Pancreas (tissue), 10 donors: Measurements from ENCODE around the gene SUPT3H. TPM values are rescaled to one million over a fixed set of nuclear protein-coding genes. Genes with fewer than 3 reads are reported as not detected.

ENCODE experiments used
- ATAC-seq, 4 donors: fragments of 200-7000 bp; cut with Tn5 transposase; one replicate each; pipeline versions ENCODE4 v1.8.0 to v1.9.1; 2020; ENCODE audit warnings: mild to moderate bottlenecking in 4 of 4, moderate library complexity in 4 of 4
- DNase-seq, 6 donors: peaks; one replicate each; pipeline ENCODE4 v3.0.0-alpha.2; 2020
- FAIRE-seq: peaks from 2 replicates; lab custom pipeline; 2012; peaks lifted over from hg19 to GRCh38; lab: Jason Lieb, UNC
- H3K27ac ChIP-seq, 4 donors: fragments of 200-600 bp; sonication (generic); 1 replicate in 3 of 4; 2 replicates in 1 of 4; pipeline versions ENCODE4 v1.5.0 to v1.8.0; 2020
- H3K27me3 ChIP-seq, 4 donors: fragments of 200-600 bp; one replicate each; pipeline ENCODE4 v1.8.0; 2021
- H3K36me3 ChIP-seq, 3 donors: fragments of 200-600 bp; sonication (generic) in 1 of 3; one replicate each; pipeline versions ENCODE4 v1.5.0 to v1.8.0; 2020 to 2021
- H3K4me1 ChIP-seq, 3 donors: fragments of 200-600 bp; one replicate each; pipeline ENCODE4 v1.8.0; 2021
- H3K4me3 ChIP-seq, 4 donors: fragments of 200-600 bp; sonication (generic) in 2 of 4; one replicate each; pipeline versions ENCODE4 v1.5.0 to v1.8.0; 2020 to 2021
- H3K9me3 ChIP-seq, 4 donors: fragments of 200-600 bp; one replicate each; pipeline ENCODE4 v1.8.0; 2021
- WGBS, 2 donors: extraction: QIAGEN DNeasy Blood & Tissue Kit; methylation state at CpG; one replicate each; pipeline ENCODE4 v1.1.7; 2013; 5-methylcytosine and 5-hydroxymethylcytosine counted together
- intact Hi-C, 3 donors: fragments of 100-400 bp; cut with DNase I; formaldehyde crosslinking; loops; one replicate each; pipeline versions ENCODE4 v1.11.1 to v1.14.2; 2022
- polyA plus RNA-seq, 2 donors: library from polyadenylated mRNA; stranded (reverse); fragments of 200-250 nt; gene quantifications; one replicate each; pipeline ENCODE4 v1.2.3, GENCODE V29; 2013
- total RNA-seq, 6 donors: library from RNA; stranded (reverse); fragmentation: NEBNext Ultra II Directional in 4 of 6; extraction: Animal tissue kit (Norgen Biotek cat#: 25700) in 4 of 6; gene quantifications; one replicate each; pipeline versions ENCODE4 v1.2.1 to v1.2.4, GENCODE V29; 2021 to 2023
- TF ChIP-seq, protein P1 (sequence below), 4 donors: fragments of 200-600 bp; sonication (generic) in 3 of 4; IDR thresholded peaks; one replicate each; pipeline versions ENCODE4 v1.5.0 to v1.8.0; 2021; ENCODE audit warnings: antibody characterized with exemption in 4 of 4
- donor health status: healthy with polysubstance abuse.
- donor health status: DM: no; HTN: no; CAD: no; lungs with moderate emphysema.
- donor health status: DM: no; HTN: no; CAD: no.
- donor health status: control.
- donor health status: control.
- donor health status: Bipolar disorder and iron deficiency.
- donor health status: DM: yes; HTN: yes; CAD: no.
- donor health status: DM: no; HTN: no; CAD: no.
- donor health status: DM: no; HTN: no; CAD: no.
- donor health status: DM: yes; HTN: yes; CAD: no.

Gene SUPT3H
- total and polyA plus RNA-seq, 8 donors = 3.6 to 8.0 (median 5.3) TPM

GRCh38 chr6:45024610-45025009, 353.1 kb downstream of the SUPT3H start:
- Histone ChIP-seq H3K4me1 (no peaks in the 10 kb centered on the region), H3K27me3 (no peaks in the 10 kb centered on the region), H3K36me3 (no peaks in the 10 kb centered on the region), H3K9me3 (no peaks in the 10 kb centered on the region), H3K4me3 (no peak overlapping the region), H3K27ac (no peak overlapping the region)
- 96 to 97% methylated on average over 3 of the region's 3 CpGs for WGBS, 2 donors
- intact Hi-C loops = no loop called here
- TF ChIP-seq, protein P1, sequence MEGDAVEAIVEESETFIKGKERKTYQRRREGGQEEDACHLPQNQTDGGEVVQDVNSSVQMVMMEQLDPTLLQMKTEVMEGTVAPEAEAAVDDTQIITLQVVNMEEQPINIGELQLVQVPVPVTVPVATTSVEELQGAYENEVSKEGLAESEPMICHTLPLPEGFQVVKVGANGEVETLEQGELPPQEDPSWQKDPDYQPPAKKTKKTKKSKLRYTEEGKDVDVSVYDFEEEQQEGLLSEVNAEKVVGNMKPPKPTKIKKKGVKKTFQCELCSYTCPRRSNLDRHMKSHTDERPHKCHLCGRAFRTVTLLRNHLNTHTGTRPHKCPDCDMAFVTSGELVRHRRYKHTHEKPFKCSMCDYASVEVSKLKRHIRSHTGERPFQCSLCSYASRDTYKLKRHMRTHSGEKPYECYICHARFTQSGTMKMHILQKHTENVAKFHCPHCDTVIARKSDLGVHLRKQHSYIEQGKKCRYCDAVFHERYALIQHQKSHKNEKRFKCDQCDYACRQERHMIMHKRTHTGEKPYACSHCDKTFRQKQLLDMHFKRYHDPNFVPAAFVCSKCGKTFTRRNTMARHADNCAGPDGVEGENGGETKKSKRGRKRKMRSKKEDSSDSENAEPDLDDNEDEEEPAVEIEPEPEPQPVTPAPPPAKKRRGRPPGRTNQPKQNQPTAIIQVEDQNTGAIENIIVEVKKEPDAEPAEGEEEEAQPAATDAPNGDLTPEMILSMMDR (IDR thresholded peaks at IDR 0.05) = no peak
- ATAC-seq = no peak
- DNase-seq = no peak
- no peak for FAIRE-seq

DNA sequence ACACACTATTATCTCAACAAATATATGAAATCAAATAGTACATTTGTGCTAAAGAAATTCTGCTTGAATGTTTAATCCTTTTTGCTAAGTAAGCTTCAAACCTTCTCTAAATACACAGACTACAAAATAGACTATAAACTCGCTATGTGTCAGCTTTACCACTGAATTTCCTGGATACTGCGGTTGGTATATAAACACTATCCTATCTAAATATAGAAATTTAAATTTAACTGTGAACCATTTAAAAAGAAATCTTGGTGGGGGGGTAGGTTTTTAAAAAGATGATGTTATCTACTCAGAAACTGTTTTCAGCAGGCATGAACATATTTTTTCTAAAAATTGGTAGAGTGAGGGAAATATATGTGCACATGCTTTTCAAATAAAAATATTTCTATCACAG, 356.1 kb downstream of the SUPT3H start:
- Histone ChIP-seq H3K4me3 (no peak overlapping the region), H3K36me3 (no peaks in the 10 kb centered on the region), H3K9me3 (no peaks in the 10 kb centered on the region), H3K4me1 (no peaks in the 10 kb centered on the region), H3K27ac (no peak overlapping the region), H3K27me3 (no peaks in the 10 kb centered on the region)
- no peak for ATAC-seq
- 69 to 71% methylated on average over 2 of the region's 2 CpGs for WGBS, 2 donors
- TF ChIP-seq, protein P1 (IDR thresholded peaks at IDR 0.05) = no peak
- DNase-seq = no peak
- FAIRE-seq = peak; percentile 61
- intact Hi-C loops = no loop called here

- ATAC-seq = no peak
- no peak for FAIRE-seq
- Histone ChIP-seq H3K27me3 (no peaks in the 10 kb centered on the region), H3K4me1 (no peaks in the 10 kb centered on the region), H3K27ac (no peak overlapping the region), H3K4me3 (no peak overlapping the region), H3K36me3 (no peaks in the 10 kb centered on the region), H3K9me3 (peaks cover 0 to 3% (median 0%) of the 10 kb centered on the region in 4 donors)
- TF ChIP-seq, protein P1 (IDR thresholded peaks at IDR 0.05) = no peak
- intact Hi-C loops = no loop called here
- DNase-seq = no peak
Measured at GRCh38 chr6:45012687-45013086, 365.0 kb downstream of the SUPT3H start.

DNA sequence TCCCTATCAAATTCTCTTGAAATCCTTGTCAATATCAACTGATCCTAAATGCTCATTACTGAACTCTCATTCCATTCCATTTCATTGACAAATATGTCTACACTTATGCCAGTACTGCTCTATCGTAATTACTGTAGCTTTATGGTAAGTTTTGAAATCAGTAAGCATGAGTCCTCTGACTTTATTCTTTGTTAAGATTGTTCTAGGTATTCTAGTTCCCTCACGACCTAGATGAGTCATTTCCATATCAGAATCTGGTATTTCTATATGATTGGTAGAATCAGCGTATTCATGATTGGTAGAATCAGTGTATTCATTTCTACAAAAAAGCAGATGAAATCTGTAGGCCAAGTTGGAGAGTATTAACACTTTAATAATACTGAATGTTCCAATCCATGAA, 368.2 kb downstream of the SUPT3H start:
- 94 to 97% methylated on average over 3 of the region's 3 CpGs for WGBS, 2 donors
- no peaks in the 10 kb centered on the region for H3K4me1 ChIP-seq
- H3K4me3 ChIP-seq = no peak overlapping the region
- H3K9me3 ChIP-seq = peaks cover 0 to 3% (median 0%) of the 10 kb centered on the region in 4 donors
- H3K27me3 ChIP-seq = no peaks in the 10 kb centered on the region
- TF ChIP-seq, protein P1 (IDR thresholded peaks at IDR 0.05) = no peak
- FAIRE-seq = no peak
- ATAC-seq = no peak
- DNase-seq = no peak
- intact Hi-C loops = no loop called here
- no peak overlapping the region for H3K27ac ChIP-seq
- no peaks in the 10 kb centered on the region for H3K36me3 ChIP-seq

DNA sequence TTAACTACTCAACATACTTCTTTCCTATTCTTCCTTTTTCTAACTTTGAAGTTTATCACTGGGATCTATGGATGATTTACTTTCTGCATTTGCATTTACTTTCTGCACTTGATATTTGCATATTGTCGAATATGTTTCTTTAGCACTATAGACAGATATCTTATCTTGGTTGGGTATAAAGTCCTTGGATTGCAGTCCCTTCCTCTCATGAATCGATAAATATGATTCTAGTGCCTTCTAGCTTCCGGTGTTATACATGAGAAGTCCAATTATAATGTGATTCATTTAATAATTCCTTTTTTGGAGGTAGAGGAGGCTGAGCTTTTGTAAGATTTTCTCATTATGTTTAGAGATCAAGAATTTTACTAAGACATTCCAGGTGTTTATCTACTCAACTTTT, 370.8 kb downstream of the SUPT3H start:
- no peak for FAIRE-seq
- H3K36me3 ChIP-seq = no peaks in the 10 kb centered on the region

More for the DNA sequence above, 370.8 kb downstream of the SUPT3H start:
- no peak overlapping the region for H3K4me3 ChIP-seq
- TF ChIP-seq, protein P1 (IDR thresholded peaks at IDR 0.05) = no peak
- H3K27ac ChIP-seq = no peak overlapping the region
- 55 to 73% methylated on average over 3 of the region's 3 CpGs for WGBS, 2 donors
- intact Hi-C loops = no loop called here
- DNase-seq = no peak
- no peaks in the 10 kb centered on the region for H3K27me3 ChIP-seq
- no peak for ATAC-seq
- no peaks in the 10 kb centered on the region for H3K4me1 ChIP-seq
- H3K9me3 ChIP-seq = peaks cover 0 to 3% (median 0%) of the 10 kb centered on the region in 4 donors
